Measurements from ENCODE around the gene CUTA.

DNA sequence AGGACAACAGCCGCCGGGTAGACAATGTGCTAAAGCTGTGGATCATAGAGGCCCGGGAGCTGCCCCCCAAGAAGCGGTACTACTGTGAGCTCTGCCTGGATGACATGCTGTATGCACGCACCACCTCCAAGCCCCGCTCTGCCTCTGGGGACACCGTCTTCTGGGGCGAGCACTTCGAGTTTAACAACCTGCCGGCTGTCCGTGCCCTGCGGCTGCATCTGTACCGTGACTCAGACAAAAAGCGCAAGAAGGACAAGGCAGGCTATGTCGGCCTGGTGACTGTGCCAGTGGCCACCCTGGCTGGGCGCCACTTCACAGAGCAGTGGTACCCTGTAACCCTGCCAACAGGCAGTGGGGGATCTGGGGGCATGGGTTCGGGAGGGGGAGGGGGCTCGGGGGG is 19.8 kb upstream of the CUTA start:
- TF ChIP-seq POLR2A (IDR thresholded peaks at IDR 0.05), result no peak
- TF ChIP-seq, protein P1, sequence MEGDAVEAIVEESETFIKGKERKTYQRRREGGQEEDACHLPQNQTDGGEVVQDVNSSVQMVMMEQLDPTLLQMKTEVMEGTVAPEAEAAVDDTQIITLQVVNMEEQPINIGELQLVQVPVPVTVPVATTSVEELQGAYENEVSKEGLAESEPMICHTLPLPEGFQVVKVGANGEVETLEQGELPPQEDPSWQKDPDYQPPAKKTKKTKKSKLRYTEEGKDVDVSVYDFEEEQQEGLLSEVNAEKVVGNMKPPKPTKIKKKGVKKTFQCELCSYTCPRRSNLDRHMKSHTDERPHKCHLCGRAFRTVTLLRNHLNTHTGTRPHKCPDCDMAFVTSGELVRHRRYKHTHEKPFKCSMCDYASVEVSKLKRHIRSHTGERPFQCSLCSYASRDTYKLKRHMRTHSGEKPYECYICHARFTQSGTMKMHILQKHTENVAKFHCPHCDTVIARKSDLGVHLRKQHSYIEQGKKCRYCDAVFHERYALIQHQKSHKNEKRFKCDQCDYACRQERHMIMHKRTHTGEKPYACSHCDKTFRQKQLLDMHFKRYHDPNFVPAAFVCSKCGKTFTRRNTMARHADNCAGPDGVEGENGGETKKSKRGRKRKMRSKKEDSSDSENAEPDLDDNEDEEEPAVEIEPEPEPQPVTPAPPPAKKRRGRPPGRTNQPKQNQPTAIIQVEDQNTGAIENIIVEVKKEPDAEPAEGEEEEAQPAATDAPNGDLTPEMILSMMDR (IDR thresholded peaks at IDR 0.05), result no peak
- no peak for TF ChIP-seq POLR2AphosphoS5 (IDR thresholded peaks at IDR 0.05)
